Activated CD4-positive, CD25-positive, alpha-beta regulatory T cell treated with anti-CD3 and anti-CD28 coated beads, Interleukin-2, amount 50 U/mL, for 24 hours (primary cell): ENCODE measurements around the gene HERPUD2.

ENCODE experiments used
- ATAC-seq, 2 donors: fragments of 150-1000 bp; cut with Tn5 transposase; one replicate each; pipeline ENCODE4 v1.10.0; 2021; ENCODE audit warnings: mild to moderate bottlenecking in 1 of 2, moderate library complexity in 1 of 2

Gene HERPUD2

DNA sequence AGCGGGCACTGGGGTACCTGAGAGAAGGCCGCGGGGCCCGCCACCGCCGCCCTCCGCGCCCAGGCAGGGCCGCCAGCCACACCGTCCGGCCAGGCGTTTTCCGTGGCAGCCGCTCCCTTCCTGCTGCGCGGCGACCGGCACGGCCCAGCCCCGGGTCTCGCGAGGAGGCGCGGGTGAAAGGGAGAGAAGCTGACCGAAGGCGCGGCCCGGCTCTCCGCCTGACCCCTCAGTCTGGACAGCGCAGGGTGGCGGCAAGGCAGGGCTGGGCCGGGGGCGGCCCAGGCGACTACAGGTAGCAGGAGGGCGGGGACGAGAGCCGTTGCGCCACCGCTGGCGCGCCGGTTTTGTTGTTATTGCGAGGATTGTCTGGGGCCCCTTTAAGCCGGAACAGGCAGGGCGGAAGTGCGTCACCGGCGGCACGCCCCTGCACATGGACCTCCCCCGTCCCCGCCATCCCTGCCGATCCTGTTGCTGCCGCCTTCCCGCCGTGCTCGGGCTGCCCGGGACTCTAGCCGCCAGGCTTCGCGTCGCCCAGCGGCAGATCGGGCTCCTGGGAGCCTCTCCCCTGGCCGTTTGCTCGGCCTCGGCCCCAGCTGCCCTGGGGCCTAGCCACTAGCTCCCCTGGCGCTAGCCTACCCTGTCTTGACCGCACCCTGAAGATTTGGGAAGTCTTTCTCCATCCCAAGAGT lies at the start of gene HERPUD2:
HERPUD2 (minus strand) TSS at position 352 of the 689 bp plus-strand sequence. CDS start 805 bp downstream, outside the sequence.
- peak; percentile 86 to 89 for ATAC-seq

- ATAC-seq, result no peak
Observed at GRCh38 chr7:35738889-35739288, 44.0 kb upstream of the HERPUD2 start.

DNA sequence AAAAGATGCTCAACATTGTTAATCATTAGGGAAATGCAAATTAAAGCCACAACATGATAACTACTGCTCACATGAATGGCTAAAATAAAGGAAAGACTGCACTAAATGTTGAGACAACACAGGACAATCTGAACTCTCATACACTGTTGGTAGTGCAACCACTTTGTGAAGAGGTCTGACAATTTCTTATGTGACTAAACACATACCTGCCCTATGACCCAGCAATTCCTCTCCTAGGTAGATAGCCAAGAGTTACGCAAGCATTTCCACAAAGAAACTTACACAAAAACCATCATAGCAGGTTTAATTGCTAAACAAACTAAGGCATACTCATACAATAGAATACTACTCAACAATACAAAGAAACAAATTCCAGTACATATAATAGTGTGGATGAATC lies 41.8 kb upstream of the HERPUD2 start:
- ATAC-seq, result no peak

- ATAC-seq, result no peak
Observed at GRCh38 chr7:35735396-35735795, 40.5 kb upstream of the HERPUD2 start.

DNA sequence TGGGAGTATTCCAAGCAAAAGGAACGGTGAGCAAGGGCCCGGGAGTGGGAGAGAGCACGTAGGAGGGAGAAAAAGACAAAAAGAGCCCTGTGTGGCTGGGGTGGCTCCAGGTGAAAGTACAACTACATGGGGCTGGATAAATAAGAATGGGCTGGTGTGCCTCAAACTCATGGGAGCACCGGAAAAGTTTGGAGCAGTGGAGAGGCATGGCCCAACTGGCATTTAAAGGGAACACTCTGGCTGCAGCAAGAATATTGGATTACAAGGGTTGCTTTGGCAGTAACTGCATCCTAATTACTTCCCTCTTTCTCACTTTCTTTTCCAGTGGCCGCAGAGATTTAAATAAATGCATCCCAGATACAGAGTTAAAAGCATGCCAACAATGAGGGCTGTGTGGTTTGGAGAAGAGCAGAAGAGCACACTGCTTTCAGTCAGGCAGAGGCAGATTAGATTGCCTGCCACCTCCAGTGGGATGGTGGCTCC lies 39.1 kb upstream of the HERPUD2 start:
- no peak for ATAC-seq

DNA sequence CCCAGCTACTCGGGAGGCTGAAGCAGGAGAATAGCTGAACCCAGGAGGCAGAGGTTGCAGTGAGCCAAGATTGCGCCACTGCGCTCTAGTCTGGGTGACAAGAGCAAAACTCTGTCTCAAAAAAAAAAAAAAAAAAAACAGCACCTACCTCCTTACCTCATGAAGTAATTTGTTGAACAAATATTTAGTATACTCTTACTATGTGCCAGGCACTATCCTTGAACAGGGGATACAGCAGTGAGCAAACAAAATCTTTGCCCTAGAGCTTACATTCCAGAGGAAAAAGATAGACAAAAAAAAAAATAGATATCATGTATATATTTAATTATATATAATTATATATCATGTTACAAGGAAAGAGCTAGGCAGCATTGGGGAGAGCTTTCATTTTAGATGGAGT lies 36.4 kb upstream of the HERPUD2 start:
- no peak for ATAC-seq

DNA sequence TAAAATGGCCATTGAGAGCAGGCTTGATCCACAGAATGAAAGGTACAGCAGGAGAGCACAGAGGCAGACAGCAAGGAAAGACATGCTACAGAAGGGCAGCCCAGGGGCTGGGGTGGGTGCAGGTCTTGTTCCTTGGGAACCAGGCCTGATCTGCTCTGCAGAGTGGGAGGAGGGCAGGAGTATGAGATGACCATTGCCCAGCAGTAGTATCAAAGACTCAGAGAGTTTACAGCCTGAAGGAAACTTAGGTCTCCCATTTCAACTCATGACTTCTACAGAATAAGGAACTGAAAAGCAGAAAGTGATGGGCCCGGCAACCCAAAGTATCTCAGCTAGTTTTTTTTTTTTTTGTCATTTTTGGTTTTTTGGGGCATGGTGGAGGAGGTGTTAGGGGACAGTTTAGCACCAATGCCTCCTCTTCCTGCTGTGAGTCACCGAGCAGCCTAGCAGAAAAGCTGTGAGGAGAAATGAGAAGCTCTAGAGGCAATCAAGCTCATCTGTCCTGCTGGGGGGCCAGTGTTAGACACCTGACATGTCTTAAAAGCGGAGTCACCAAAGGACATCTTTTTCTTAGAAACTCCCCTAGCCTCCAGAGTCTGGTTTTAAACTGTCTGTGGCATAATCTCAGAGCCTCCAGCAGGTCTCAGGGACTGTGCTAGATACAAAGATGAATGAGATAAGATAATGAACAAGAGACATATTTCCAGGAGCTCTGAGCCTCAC lies 34.3 kb upstream of the HERPUD2 start:
- ATAC-seq, result peak; percentile 50 to 63

DNA sequence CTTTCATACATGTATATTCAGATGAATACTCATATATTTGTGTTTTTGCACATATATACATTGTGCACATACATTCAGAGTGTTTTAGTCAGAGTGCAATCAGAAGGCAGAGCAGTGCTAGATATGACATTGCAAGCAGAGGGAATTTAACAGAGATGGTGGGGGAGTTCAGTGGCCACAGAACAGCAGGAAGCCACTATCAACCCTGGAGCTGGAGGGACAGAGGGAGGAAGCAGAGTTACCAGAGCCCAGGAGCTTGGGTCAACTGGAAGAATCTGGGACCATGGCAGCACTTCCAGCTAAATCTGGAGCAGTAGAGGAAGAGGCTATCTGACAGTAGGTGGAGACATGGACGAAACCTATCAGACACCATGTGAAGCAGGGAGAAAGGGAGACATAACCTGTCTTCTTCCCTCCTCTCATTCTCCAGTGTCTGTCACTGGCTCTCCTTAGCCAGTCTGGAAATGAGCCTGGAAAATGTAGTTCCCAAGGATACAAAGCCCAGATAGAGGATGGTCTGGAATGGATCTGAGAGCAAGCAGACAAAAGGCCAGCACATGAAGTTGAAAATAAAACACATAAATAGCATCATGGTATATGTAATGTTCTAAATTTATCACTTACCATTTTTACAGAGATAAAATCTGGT lies 33.6 kb upstream of the HERPUD2 start:
- no peak for ATAC-seq

DNA sequence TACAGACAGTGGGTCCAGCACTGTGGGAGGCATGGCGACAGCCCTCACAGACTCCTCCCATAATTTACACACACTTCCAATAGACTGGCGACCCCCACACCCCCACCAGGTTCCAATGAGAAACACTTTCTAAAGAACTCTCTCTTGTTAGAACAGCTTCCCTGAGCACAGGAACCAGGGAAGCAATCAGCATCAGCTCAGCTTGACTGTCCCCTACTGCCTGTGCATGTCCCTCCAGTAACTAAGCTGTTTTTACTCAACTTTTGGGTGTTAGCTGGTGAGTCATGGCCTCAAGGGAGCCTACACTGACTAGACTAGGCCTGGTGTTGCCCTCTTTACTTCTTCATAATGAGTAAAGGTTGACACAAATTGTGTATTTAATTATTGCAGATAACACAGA lies 32.6 kb upstream of the HERPUD2 start:
- ATAC-seq, result peak; percentile 48 to 51

DNA sequence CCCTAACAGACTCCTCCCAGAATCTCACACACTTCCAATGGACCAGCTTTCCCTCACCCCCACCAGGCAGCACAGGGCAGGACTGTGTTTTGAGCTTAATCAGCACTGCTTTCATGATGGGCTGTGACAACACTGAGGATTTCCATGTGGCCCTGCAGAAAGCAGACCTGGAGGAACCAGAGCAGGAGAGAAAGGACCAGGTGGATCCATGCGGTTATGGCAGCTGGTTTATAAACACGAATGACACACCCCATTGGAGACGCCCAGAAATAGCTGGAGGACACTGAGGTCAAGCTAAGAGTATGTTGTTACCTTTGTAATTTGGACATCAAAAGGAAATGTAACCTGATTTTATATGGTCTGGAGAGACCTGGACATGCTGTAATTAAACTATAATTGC lies 31.7 kb upstream of the HERPUD2 start:
- no peak for ATAC-seq

GRCh38 chr7:35725280-35725680 lies 30.3 kb upstream of the HERPUD2 start:
- ATAC-seq, result no peak

DNA sequence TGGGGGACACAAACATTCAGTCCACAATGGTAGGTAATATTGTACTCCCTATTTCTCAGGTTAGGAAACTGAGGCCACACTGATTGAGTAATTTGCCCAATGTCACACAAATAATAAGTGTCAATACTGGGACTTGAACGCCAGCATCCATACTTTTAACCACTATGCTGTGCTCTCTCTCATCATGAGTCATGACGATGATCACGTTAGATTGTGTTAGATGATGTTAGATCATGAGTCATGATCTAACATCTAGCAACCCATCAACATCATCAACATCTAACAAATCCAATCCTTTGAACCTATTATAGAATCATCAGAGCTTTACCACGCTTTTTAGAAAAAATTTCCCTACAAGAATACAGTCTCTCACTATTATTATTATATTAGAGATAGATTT lies 28.1 kb upstream of the HERPUD2 start:
- ATAC-seq, result peak; percentile 85 to 86

- ATAC-seq, result peak; percentile 77 to 78
Observed at GRCh38 chr7:35722054-35722849, 27.3 kb upstream of the HERPUD2 start.

- ATAC-seq, result no peak
Observed at GRCh38 chr7:35721288-35721687, 26.4 kb upstream of the HERPUD2 start.

DNA sequence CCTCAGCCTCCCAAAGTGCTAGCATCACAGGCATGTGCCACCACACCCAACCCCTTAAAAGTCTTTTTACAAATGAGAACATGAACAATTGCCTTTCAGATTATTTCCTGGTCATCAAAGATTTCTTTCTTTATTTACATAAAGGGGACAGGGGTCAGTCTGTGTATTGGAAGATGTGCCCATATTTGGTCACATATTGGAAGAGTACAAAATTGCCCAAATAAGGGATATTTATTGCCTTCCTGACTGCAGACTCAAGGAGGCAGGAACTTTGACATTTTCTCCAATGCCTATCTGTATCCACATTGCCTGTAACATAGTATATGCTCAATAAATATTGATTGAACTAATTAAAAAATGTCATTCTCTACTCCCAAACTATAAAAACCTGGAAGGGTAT lies 25.9 kb upstream of the HERPUD2 start:
- no peak for ATAC-seq

- ATAC-seq, result no peak
Observed at GRCh38 chr7:35720032-35720431, 25.1 kb upstream of the HERPUD2 start.

GRCh38 chr7:35718047-35718446 lies 23.1 kb upstream of the HERPUD2 start:
- ATAC-seq, result no peak

- ATAC-seq, result no peak
Observed at GRCh38 chr7:35717516-35717915, 22.6 kb upstream of the HERPUD2 start.

DNA sequence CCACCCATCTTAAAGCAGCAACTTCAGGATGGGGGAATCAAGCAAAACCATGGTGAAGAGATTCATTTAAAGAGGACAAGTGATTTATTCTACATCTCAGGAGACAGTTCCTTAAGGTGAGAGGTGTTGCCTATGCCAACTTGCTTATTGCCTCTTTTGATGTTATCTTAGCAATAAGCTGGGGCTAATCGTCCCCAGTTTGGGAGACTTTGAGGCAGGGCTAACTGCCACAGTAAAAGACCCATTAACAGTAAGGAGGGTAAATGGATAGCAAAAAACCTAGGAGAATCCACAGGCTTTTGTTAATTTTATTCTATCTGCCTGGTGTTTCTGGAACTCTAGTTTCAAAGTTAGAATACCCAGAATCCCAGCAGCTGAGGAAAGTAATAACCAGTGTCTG lies 22.1 kb upstream of the HERPUD2 start:
- no peak for ATAC-seq

DNA sequence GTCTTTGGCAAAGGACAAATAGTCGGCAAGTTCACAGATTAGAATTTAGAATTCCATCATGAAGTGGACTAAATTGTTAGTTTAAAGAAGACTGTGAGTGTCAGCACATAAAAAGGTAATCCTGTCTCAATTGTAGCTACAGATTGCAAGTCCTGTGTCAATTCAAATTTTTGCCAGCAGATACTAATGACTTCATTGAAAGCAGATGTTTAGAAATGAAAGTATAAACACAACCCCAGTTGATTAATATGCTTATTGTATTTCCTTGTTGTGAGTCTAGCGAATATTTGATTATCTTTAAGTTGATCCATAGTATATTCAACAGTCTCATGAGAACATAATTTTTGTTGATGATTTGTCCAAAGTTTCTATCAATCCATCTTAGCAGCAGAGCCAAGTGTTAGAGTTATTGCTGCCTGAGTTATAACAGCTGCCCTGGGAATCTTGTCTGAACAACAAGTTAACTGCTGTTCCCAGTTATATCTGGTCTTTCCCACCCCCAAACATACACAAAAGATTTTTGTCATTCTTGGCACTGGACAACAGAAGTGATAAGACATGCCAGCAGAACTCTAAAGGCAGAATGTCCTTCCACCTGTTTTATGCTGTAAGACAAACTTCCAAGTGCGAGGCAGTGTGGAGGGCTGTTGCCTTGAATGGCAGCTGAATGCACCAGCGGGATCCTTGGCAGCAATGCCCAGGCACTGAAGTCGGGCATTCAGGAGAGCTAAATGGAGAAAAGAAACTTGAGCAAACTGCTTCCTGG lies 21.3 kb upstream of the HERPUD2 start:
- ATAC-seq, result no peak

- ATAC-seq, result no peak
Observed at GRCh38 chr7:35714862-35715261, 19.9 kb upstream of the HERPUD2 start.

GRCh38 chr7:35714407-35714806 lies 19.5 kb upstream of the HERPUD2 start:
- ATAC-seq, result no peak
